ENCODE measurements around the gene VPS33B.

Gene VPS33B

DNA sequence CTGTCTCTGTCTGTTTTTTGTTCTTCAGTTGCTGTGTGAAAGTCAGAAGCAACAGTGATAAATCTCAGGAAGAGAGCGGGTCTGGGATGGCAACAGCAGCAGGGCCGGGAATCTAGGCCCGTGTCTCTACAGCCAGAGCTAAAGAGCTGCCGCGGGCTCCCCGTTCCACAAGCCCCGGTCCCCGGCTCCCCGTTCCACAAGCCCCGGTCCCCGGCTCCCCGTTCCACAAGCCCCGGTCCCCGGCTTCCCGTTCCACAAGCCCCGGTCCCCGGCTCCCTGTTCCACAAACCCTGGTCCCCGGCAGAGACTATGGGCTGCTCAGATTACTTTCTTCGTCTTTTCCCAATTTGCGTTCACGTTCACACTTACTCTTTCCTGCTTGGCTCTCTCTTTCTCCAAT lies 48.2 kb downstream of the VPS33B start:
- H3K4me3 ChIP-seq (ENCODE audit: low read depth, low read length): no peak overlapping the region
- TF ChIP-seq CTCF (IDR thresholded peaks at IDR 0.05; ENCODE audit: low read depth, low read length): no peak

- TF ChIP-seq CTCF (IDR thresholded peaks at IDR 0.05; ENCODE audit: low read depth, low read length): no peak
- H3K4me3 ChIP-seq (ENCODE audit: low read depth, low read length): no peak overlapping the region
These were observed 50.3 kb downstream of the VPS33B start for GRCh38 chr15:90972133-90972532.

GRCh38 chr15:90970274-90970673 lies 52.1 kb downstream of the VPS33B start:
- TF ChIP-seq CTCF (IDR thresholded peaks at IDR 0.05; ENCODE audit: low read depth, low read length): no peak

GRCh38 chr15:90968434-90968833 lies 54.0 kb downstream of the VPS33B start:
- H3K4me3 ChIP-seq (ENCODE audit: low read depth, low read length): no peak overlapping the region
- no peak for TF ChIP-seq CTCF (IDR thresholded peaks at IDR 0.05; ENCODE audit: low read depth, low read length)

More at GRCh38 chr15:90970274-90970673, 52.1 kb downstream of the VPS33B start:
- no peak overlapping the region for H3K4me3 ChIP-seq (ENCODE audit: low read depth, low read length)

DNA sequence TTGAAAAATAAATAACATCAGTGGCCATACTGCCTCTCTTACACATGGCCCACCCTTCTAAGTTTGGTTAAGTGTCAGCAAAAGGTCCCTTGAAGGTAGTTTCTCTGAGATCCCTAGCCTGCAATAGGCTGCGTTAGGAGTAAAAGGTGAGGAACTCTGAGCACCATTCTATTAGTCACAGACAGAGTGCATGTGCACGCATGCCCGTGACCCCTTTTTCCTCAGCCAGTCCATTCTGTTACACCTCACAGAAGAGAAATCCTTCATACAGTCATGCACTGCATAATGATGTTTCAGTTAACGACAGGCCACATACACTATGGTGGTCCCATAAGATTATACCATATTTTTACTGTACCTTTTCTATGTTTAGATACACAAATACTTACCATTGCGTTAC lies 55.2 kb downstream of the VPS33B start:
- H3K4me3 ChIP-seq (ENCODE audit: low read depth, low read length): no peak overlapping the region
- no peak for TF ChIP-seq CTCF (IDR thresholded peaks at IDR 0.05; ENCODE audit: low read depth, low read length)

- H3K4me3 ChIP-seq (ENCODE audit: low read depth, low read length): no peak overlapping the region
- no peak for TF ChIP-seq CTCF (IDR thresholded peaks at IDR 0.05; ENCODE audit: low read depth, low read length)
These were observed 56.1 kb downstream of the VPS33B start for GRCh38 chr15:90966262-90966661.

DNA sequence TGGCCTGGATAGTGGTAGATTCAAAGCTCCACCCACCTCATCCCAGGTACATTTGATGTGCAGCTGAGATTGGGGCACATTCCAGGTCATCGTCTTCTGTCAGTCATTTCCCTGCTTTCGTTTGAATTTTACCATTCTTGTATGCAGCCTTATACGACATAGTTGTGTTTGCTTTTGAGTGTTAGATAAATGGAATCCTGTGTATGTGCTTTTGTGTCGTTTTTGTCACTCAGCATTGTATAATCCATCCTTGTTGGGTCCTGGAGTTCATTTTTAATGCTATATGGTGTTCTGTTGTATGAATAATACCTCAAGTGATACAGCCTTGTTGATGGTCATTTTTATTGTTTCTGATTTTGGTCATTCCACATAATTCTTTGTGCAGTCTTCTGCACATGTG lies 60.4 kb downstream of the VPS33B start:
- TF ChIP-seq CTCF (IDR thresholded peaks at IDR 0.05; ENCODE audit: low read depth, low read length): no peak
- H3K4me3 ChIP-seq (ENCODE audit: low read depth, low read length): no peak overlapping the region

Measured in WI38 (cell line).